Epithelial cell of proximal tubule (primary cell): ENCODE results near the gene PNLIPRP2. TPM values are rescaled to one million over a fixed set of nuclear protein-coding genes. Genes with fewer than 3 reads are reported as not detected.

Experiments
- DNase-seq: peaks from one replicate; pipeline ENCODE4 v3.0.0-alpha.2; 2011; ENCODE audit warnings: low read depth
- H3K4me3 ChIP-seq: 2 replicates; pipeline ENCODE4 v1.5.1; 2011; ENCODE audit warnings: low read depth, mild to moderate bottlenecking, low read length
- CTCF ChIP-seq: conservative IDR thresholded peaks from 2 replicates; pipeline ENCODE4 v1.5.1; 2012; ENCODE audit warnings: low read depth, mild to moderate bottlenecking, low read length
- total RNA-seq: library from RNA; depleted of rRNA; stranded (reverse); fragments of >200 nt; gene quantifications from 2 replicates; pipeline ENCODE4 v1.2.3, GENCODE V29; 2015

The PNLIPRP2 gene
- total RNA-seq, 1 donor from 2014 or later: not detected

DNA sequence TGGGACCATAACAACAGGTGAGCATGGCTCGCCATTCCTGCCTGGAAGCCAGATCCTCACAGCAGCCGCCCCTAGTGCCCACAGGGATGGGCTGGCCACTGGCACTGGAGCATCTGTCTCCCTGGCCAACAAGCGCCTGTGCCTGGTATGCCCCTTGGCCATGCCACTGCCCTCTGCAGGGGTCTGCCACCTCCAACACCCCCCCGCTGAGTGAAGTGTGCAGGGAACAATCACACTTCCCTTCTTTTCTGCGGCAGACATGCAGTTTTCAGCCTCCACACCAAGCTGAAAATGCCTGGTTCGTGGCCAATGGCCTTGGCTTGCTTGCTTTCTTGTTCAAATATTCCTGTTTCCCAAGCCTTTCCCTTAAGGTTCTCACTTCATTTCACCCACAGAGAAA is 70.9 kb downstream of the PNLIPRP2 start:
- no peak for DNase-seq
- TF ChIP-seq CTCF: no peak

GRCh38 chr10:116692225-116692624 is 71.5 kb downstream of the PNLIPRP2 start:
- TF ChIP-seq CTCF: no peak

More for the DNA sequence above, 70.9 kb downstream of the PNLIPRP2 start:
- no peak overlapping the region for H3K4me3 ChIP-seq

DNA sequence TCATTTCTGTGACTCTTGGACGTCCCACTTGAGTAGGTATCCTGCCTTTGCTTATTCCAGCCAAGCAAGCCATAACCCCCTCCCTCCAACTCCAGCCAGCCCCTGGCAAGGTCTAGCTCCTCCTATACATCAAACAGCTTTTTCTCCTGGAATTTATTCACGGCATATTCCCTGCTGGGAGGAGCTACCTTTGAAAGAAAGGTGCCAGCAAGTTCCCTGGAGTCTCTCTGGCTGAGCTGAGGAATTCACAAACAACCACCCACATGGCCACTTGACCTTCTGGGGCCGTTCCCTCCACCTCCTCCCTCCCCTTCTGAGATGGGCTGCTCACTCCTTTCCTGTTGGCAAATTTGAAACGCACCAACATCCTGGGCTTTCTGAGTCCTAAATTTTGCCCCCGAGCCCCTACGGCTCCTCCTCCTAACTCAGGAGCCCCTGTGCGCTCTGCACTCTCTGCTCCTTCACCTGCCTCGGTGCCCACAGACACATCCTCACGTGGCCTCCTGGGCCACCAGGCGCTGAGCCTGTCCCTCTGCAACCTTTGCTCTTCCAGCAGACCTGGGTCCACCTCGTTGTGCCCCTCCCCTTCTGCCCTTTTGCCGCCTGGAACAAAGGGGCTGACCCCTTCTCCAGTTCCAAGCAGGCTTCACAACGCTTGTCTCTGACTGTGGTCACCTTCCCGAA is 73.6 kb downstream of the PNLIPRP2 start:
- H3K4me3 ChIP-seq: no peak overlapping the region
- DNase-seq: no peak
- TF ChIP-seq CTCF: no peak

More at GRCh38 chr10:116692225-116692624, 71.5 kb downstream of the PNLIPRP2 start:
- no peak for DNase-seq
- no peak overlapping the region for H3K4me3 ChIP-seq

Other genes starting within 250 kb of the PNLIPRP2 start
- not detected in 2 replicates for gene PNLIPRP3, start 193.1 kb upstream of the PNLIPRP2 start, total RNA-seq
- gene PNLIP, start 75.0 kb upstream of the PNLIPRP2 start, total RNA-seq: not detected in 2 replicates
- not detected in 2 replicates for gene PNLIPRP1, start 30.0 kb upstream of the PNLIPRP2 start, total RNA-seq
- gene HSPA12A, start 121.6 kb downstream of the PNLIPRP2 start, total RNA-seq: 8.9 and 13.0 TPM in 2 replicates
- gene ENO4, start 228.5 kb downstream of the PNLIPRP2 start, total RNA-seq: not detected in 2 replicates